ENCODE measurements around the gene UPF1. TPM values are rescaled to one million over a fixed set of nuclear protein-coding genes. Genes with fewer than 3 reads are reported as not detected.

The UPF1 gene
- total RNA-seq = 71.8 and 84.5 TPM in 2 replicates

DNA sequence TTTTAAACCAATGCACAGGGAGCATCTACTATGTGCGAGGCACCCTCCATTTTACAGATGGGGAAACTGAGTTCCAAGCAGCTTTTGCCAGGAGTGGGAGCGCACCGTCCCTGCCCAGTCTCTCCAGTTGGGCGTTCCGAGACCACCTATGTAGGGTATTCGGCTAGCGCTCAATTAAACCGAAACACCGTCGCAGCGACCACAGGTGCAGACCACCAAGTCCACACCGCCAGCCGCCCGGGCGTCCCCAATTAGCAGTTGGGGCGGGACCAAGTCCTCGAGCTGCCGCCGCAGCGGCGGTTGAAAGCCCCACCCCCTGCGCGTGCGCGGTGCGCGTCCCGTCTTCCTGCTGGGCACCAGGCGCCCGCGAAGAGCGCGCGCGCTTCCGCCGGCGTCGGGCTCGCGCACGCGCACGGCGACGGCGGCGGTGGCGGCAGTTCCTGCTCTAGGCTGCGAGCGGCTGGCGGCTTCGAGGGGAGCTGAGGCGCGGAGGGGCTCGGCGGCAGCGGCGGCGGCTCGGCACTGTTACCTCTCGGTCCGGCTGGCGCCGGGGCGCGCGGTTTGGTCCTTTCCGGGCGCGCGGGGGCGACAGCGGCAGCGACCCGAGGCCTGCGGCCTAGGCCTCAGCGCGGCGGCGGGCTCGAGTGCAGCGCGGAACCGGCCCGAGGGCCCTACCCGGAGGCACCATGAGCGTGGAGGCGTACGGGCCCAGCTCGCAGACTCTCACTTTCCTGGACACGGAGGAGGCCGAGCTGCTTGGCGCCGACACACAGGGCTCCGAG, at the start of gene UPF1:
UPF1 (plus strand) TSS at position 436 of the 782 bp plus-strand sequence; CDS start at position 687, 251 bp downstream.

DNA sequence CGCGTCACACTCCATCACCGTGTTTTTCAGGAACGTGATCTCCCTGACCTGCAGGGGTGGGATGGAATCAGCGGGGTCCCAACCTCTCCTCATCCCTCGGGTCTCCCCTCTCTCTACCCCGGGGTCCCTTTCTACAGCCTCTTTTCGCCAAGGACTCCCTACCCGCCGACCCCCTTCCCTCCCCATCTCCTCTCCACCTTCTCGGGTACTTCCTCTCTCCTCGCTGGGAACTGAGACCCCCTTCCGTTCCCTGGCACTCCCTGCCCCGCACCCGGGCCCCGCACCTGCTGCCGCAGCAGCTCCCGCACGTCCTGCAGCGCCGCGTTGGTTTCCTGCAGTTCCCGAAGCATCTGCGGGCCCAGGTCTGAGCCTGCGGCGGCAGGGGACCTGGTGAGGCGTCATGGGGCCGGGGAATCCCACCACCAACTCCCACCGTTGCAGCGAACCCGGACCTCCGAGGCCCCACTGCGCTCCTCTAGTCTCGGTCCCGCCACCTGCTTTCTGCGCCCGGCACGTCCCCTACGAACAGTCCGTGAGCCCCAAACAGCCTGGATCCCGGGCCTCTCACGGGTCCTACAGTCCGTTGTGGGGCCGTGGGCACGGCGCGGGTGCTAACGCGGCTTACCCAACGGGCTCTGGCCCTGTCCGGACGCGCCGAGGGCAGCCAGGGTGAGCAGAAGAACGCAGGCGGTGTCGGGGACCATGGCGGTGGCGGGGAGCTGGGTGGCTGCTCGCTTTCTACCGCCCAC, 41.0 kb upstream of the UPF1 start, which contains the start of gene COMP:
COMP (minus strand) TSS at position 740 of the 749 bp plus-strand sequence; CDS start at position 704, 36 bp downstream.

DNA sequence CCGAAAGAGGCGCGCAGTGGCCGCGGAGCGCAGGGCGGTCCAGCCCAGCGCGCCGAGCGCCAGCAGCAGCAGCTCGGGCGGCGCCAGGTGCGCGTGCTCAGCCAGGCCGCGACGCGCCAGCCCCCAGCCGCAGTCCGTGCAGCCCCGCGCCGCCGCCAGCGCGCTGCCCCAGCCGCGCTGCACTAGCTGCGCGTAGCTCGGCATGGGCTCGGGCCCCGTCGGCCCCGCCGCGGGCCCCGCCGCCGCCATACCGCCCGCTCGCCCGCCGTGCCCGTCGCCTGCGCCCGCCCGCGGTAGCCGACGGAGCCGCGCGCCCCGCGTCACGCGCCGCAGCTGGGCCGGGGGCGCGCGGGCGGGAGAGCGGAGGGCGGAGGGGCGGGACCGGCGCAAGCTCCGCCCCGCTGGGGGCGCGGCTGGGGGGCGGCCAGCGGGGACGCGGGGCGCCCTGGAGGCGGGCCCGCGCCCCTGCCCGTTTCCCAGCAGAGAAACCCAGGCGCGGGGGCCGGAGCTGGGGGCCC, 64.1 kb downstream of the UPF1 start, which contains the start of gene CERS1:
CERS1 (minus strand) TSS at position 335 of the 518 bp plus-strand sequence; CDS start at position 249, 86 bp downstream.

Other genes with a start within 250 kb of the UPF1 start
- 32.8 and 34.7 TPM in 2 replicates for gene REX1BD, start 243.2 kb upstream of the UPF1 start, total RNA-seq
- 68.1 and 189 TPM in 2 replicates for gene CRLF1, start 225.2 kb upstream of the UPF1 start, total RNA-seq
- 4.1 and 6.5 TPM in 2 replicates for gene TMEM59L, start 219.1 kb upstream of the UPF1 start, total RNA-seq
- gene KLHL26, start 194.9 kb upstream of the UPF1 start, total RNA-seq = 13.8 and 14.5 TPM in 2 replicates
- 4.2 and 5.3 TPM in 2 replicates for gene CRTC1, start 148.3 kb upstream of the UPF1 start, total RNA-seq
- gene COMP, start 40.7 kb upstream of the UPF1 start, total RNA-seq = 0.53 and 2.5 TPM in 2 replicates
- gene CERS1, start 64.2 kb downstream of the UPF1 start, total RNA-seq = 2.9 and 11.6 TPM in 2 replicates
- 136 and 162 TPM in 2 replicates for gene COPE, start 87.4 kb downstream of the UPF1 start, total RNA-seq
- 49.1 and 49.5 TPM in 2 replicates for gene DDX49, start 87.8 kb downstream of the UPF1 start, total RNA-seq
- 56.9 and 113 TPM in 2 replicates for gene HOMER3, start 109.3 kb downstream of the UPF1 start, total RNA-seq
- gene SUGP2, start 201.6 kb downstream of the UPF1 start, total RNA-seq = 29.9 and 37.6 TPM in 2 replicates
- gene ARMC6, start 201.6 kb downstream of the UPF1 start, total RNA-seq = 28.7 and 51.1 TPM in 2 replicates
- gene SLC25A42, start 232.0 kb downstream of the UPF1 start, total RNA-seq = 7.6 and 9.1 TPM in 2 replicates

All from smooth muscle cell of the pulmonary artery (primary cell).